Loucy (cell line): Measurements from ENCODE around the gene DOC2B.
"Not testable (repeated sequence)": the region's sequence is repeated elsewhere in the genome, so short reads cannot be mapped to it uniquely, and the experiment has no call there.

Source experiments
- CTCF ChIP-seq: fragments of 200-600 bp; sonication (generic); conservative IDR thresholded peaks from 2 replicates; pipeline ENCODE4 v1.5.1; 2014; ENCODE audit warnings: mild to moderate bottlenecking, antibody characterized with exemption, low read length
- EZH2phosphoT487 ChIP-seq: fragments of 200-600 bp; IDR thresholded peaks from 2 replicates; pipeline ENCODE4 v1.6.1; 2018; ENCODE audit warnings: antibody characterized with exemption, mild to moderate bottlenecking, moderate library complexity, borderline replicate concordance

DNA sequence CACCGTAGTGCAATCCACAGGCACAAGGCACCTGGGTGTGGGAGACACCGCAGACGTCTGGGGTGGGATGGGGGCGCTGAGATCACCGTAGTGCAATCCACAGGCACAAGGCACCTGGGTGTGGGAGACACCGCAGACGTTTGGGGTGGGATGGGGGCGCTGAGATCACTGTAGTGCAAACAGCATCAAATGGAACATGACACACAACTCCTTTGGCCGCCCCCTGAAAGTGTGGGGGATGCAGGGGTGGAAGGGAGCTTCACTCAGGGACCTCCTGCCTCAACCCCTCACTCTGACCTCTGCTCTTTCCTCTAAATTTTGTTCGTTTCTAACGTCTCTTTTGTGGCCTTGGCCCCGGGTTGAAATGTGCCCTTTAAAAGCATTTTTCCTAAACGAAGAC is 20.3 kb upstream of the DOC2B start:
- TF ChIP-seq CTCF, EZH2phosphoT487: not testable (repeated sequence)
